ENCODE results near the gene STRA8. TPM values are rescaled to one million over a fixed set of nuclear protein-coding genes. Genes with fewer than 3 reads are reported as not detected.

STRA8 gene
- total RNA-seq, 1 donor from 2014 or later, result not detected

DNA sequence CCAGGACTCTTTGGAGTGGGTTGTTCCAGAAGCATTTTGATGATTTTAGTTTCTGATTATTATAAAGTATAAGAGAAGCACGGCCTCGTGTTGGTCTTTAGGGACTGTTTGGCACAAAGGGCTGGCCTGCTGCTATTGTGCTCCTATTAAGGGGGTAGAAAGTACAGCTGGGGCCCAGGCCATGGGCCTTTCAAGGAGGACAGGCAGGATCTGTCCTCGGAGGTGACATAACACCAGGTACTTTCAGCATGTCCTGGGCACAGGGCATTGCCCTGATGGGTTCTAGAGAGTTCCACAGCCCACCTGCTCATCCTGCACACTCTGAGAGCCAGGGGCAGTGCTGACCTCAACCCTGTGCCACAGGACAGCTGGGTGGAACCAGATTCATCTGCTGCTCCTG lies 24.9 kb downstream of the STRA8 start:
- Mint-ChIP-seq H3K27ac (no peak overlapping the region), H3K4me3 (no peak overlapping the region), H3K27me3 (peaks cover 6% of the 10 kb centered on the region), H3K9me3 (no peaks in the 10 kb centered on the region), H3K36me3 (no peaks in the 10 kb centered on the region), H3K4me1 (ENCODE audit: unreplicated experiment) (peaks cover 22% of the 10 kb centered on the region)
- no peak for DNase-seq (ENCODE audit: extremely low spot score, unreplicated experiment)
- no peak for TF ChIP-seq CTCF (conservative IDR thresholded peaks at IDR 0.05)

GRCh38 chr7:135259702-135260101 lies 26.1 kb downstream of the STRA8 start:
- no peak for TF ChIP-seq CTCF (conservative IDR thresholded peaks at IDR 0.05)
- Mint-ChIP-seq H3K27ac (no peak overlapping the region), H3K9me3 (no peaks in the 10 kb centered on the region), H3K36me3 (no peaks in the 10 kb centered on the region), H3K4me3 (no peak overlapping the region), H3K27me3 (peaks cover 6% of the 10 kb centered on the region), H3K4me1 (ENCODE audit: unreplicated experiment) (peaks cover 22% of the 10 kb centered on the region)
- DNase-seq (ENCODE audit: extremely low spot score, unreplicated experiment), result no peak

GRCh38 chr7:135260470-135260869 lies 26.8 kb downstream of the STRA8 start:
- H3K27me3 Mint-ChIP-seq, result peaks cover 6% of the 10 kb centered on the region
- peaks cover 22% of the 10 kb centered on the region for H3K4me1 Mint-ChIP-seq (ENCODE audit: unreplicated experiment)
- H3K27ac Mint-ChIP-seq, result no peak overlapping the region
- H3K36me3 Mint-ChIP-seq, result no peaks in the 10 kb centered on the region
- DNase-seq (ENCODE audit: extremely low spot score, unreplicated experiment), result no peak
- H3K4me3 Mint-ChIP-seq, result no peak overlapping the region
- no peaks in the 10 kb centered on the region for H3K9me3 Mint-ChIP-seq
- TF ChIP-seq CTCF (conservative IDR thresholded peaks at IDR 0.05), result no peak

DNA sequence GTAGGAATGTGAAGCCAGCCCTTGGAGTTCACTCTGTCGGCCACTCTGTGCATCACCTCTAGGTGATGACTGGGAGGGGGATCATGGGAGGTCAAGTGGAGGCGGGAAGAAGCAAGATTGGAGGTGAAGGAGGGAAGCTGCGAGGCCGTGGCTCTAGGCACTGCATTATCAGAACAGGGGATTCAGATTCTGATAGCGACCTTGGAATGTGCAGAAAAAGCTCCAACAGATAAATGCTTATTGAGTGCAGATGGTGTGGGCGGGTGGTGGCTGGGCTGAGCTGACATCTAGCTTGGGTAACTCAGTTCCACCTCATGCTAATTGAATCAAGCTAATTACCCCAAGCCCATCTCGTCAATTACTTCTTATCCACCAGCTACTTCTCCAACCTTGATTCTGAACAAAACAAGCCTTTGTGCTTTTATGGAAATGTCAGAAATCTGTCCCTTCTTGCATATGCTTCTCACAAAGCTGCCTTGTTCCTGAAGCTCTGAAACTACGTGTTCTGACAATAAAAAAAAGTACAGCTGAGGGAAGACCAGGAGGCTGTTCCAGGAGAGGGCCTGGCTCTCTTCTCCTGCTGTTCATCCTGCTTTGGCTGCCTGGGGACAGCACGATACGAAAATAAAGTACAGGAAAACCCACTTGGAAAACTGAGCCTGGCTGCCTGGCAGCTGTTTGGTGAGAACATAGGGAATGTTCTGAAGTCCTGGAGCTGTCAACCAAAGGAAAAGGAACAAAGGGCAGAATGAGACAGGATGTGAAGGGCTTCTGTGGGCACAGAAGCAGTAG lies 27.5 kb downstream of the STRA8 start:
- Mint-ChIP-seq H3K27me3 (peaks cover 6% of the 10 kb centered on the region), H3K27ac (no peak overlapping the region), H3K36me3 (no peaks in the 10 kb centered on the region), H3K9me3 (no peaks in the 10 kb centered on the region), H3K4me1 (ENCODE audit: unreplicated experiment) (peaks cover 22% of the 10 kb centered on the region), H3K4me3 (no peak overlapping the region)
- no peak for DNase-seq (ENCODE audit: extremely low spot score, unreplicated experiment)
- TF ChIP-seq CTCF (conservative IDR thresholded peaks at IDR 0.05), result no peak

GRCh38 chr7:135262623-135263320 lies 29.1 kb downstream of the STRA8 start:
- H3K27me3 Mint-ChIP-seq, result peaks cover 10% of the 10 kb centered on the region
- DNase-seq (ENCODE audit: extremely low spot score, unreplicated experiment), result no peak
- peaks cover 5% of the 10 kb centered on the region for H3K9me3 Mint-ChIP-seq
- TF ChIP-seq CTCF (conservative IDR thresholded peaks at IDR 0.05), result no peak
- H3K36me3 Mint-ChIP-seq, result no peaks in the 10 kb centered on the region
- no peak overlapping the region for H3K4me3 Mint-ChIP-seq
- peaks cover 21% of the 10 kb centered on the region for H3K4me1 Mint-ChIP-seq (ENCODE audit: unreplicated experiment)
- no peak overlapping the region for H3K27ac Mint-ChIP-seq
